Panc1 (cell line): Measurements from ENCODE around the gene SSTR1. TPM values are rescaled to one million over a fixed set of nuclear protein-coding genes. Genes with fewer than 3 reads are reported as not detected.

Source experiments
- ATAC-seq: fragments of 200-7000 bp; cut with Tn5 transposase; 2 replicates; pipeline ENCODE4 v1.9.1; 2020; ENCODE audit warnings: mild to moderate bottlenecking, moderate library complexity
- BruUV-seq: library from RNA; stranded (reverse); fragments of 400-500 nt; replicated peaks from 2 replicates; lab custom pipeline; 2021; lab: Mats Ljungman, UMichigan
- CTCF ChIA-PET: fragments of 300-600 bp; sonication (Branson Sonifier 250); formaldehyde crosslinking; loops from one replicate; lab custom pipeline; 2022; ENCODE audit warnings: antibody characterized with exemption; lab: Charles Lee
- POLR2A ChIA-PET: fragments of 300-600 bp; sonication (Branson Sonifier 250); formaldehyde crosslinking; loops from one replicate; lab custom pipeline; 2022; ENCODE audit warnings: antibody characterized with exemption; lab: Charles Lee
- DNase-seq: peaks from one replicate; pipeline ENCODE4 v3.0.0-alpha.2; 2010; ENCODE audit warnings: low read depth, low spot score
- H3K27ac ChIP-seq: 2 replicates; pipeline ENCODE4 v1.5.1; 2011; ENCODE audit warnings: mild to moderate bottlenecking, low read length, inconsistent platforms
- H3K27me3 ChIP-seq: fragments of 200-500 bp; sonication (Bioruptor generic); 2 replicates; pipeline ENCODE4 v1.6.0; 2014; ENCODE audit warnings: low read length, inconsistent platforms; ENCODE audit not compliant: control insufficient read depth, insufficient read depth
- H3K36me3 ChIP-seq: fragments of 200-500 bp; sonication (Bioruptor generic); 2 replicates; pipeline ENCODE4 v1.5.1; 2014; ENCODE audit warnings: inconsistent platforms, mild to moderate bottlenecking, low read length, moderate library complexity; ENCODE audit not compliant: control insufficient read depth, insufficient read depth
- H3K4me1 ChIP-seq: 2 replicates; pipeline ENCODE4 v1.5.1; 2011; ENCODE audit warnings: inconsistent platforms, mild to moderate bottlenecking, low read length, moderate library complexity; ENCODE audit not compliant: control insufficient read depth, insufficient read depth
- H3K4me3 ChIP-seq, 2 experiments: 2 replicates each; pipeline ENCODE4 v1.5.1; 2011 to 2012; ENCODE audit warnings: low read depth in 2 of 2, low read length in 2 of 2, mild to moderate bottlenecking in 2 of 2, inconsistent platforms in 1 of 2, moderate library complexity in 1 of 2
- H3K9me3 ChIP-seq: fragments of 200-500 bp; sonication (Bioruptor generic); 2 replicates; pipeline ENCODE4 v1.5.1; 2014; ENCODE audit warnings: low read depth, mild to moderate bottlenecking, inconsistent platforms, low read length, moderate library complexity; ENCODE audit not compliant: control insufficient read depth, insufficient read depth
- CTCF ChIP-seq: fragments of 450-650 bp; IDR thresholded peaks from 2 replicates; pipeline ENCODE4 v1.5.1; 2017; ENCODE audit warnings: mild to moderate bottlenecking
- POLR2AphosphoS5 ChIP-seq: IDR thresholded peaks from 2 replicates; pipeline ENCODE4 v1.6.1; 2012; ENCODE audit warnings: mild to moderate bottlenecking, low read depth, low read length, moderate library complexity
- SIN3A ChIP-seq: IDR thresholded peaks from 2 replicates; pipeline ENCODE4 v1.6.1; 2012; ENCODE audit warnings: low read depth, mild to moderate bottlenecking, low read length, moderate library complexity, borderline replicate concordance; ENCODE audit not compliant: insufficient read depth
- TCF7L2 ChIP-seq: IDR thresholded peaks from 2 replicates; pipeline ENCODE4 v1.6.1; 2011; ENCODE audit warnings: mild to moderate bottlenecking, low read depth, low read length, inconsistent platforms
- in situ Hi-C: cut with HindIII; loops from 2 replicates; pipeline ENCODE4 v1.10.0; 2016; ENCODE audit warnings: low sequenced_read_pairs, low pct_unique_long_range_greater_than_20kb
- intact Hi-C: fragments of 100-400 bp; cut with micrococcal nuclease; formaldehyde crosslinking; loops from one replicate; pipeline ENCODE4 v1.10.0; 2022; ENCODE audit not compliant: unreplicated experiment
- total RNA-seq: library from RNA; stranded (reverse); gene quantifications from one replicate; pipeline ENCODE4 v1.2.1, GENCODE V29; 2021; ENCODE audit not compliant: unreplicated experiment
- TF ChIP-seq, protein P1 (sequence below), 2 experiments: IDR thresholded peaks; 2 replicates each; pipeline ENCODE4 v1.6.1; 2011 to 2012; ENCODE audit warnings: low read depth in 2 of 2, control low read depth in 1 of 2, low read length in 1 of 2, mild to moderate bottlenecking in 1 of 2, moderate library complexity in 1 of 2; ENCODE audit not compliant: insufficient read depth in 1 of 2

The SSTR1 gene
- total RNA-seq, 1 experiment from 2014 or later, result not detected

DNA sequence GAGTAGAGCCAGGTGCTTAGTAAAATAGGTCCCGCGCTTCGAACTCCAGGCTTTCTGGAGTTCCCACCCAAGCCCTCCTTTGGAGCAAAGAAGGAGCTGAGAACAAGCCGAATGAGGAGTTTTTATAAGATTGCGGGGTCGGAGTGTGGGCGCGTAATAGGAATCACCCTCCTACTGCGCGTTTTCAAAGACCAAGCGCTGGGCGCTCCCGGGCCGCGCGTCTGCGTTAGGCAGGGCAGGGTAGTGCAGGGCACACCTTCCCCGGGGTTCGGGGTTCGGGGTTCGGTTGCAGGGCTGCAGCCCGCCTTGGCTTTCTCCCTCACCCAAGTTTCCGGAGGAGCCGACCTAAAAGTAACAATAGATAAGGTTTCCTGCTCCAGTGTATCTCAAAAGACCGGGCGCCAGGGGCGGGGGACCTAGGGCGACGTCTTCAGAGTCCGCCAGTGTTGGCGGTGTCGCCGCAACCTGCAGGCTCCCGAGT is 3.6 kb downstream of the SSTR1 start:
- intact Hi-C loops (no loop called here), in situ Hi-C loops (no loop called here)
- BruUV-seq, result no TSS peak
- H3K27me3 ChIP-seq, result peaks cover 17% of the 10 kb centered on the region
- no peak overlapping the region for H3K27ac ChIP-seq
- ChIA-PET POLR2A (interaction anchor here (0.6 kb wide), 1 partner anchor 1890 kb away, joined by 6 read pairs; no protein-coding TSS in a partner anchor), CTCF (interaction anchor here (0.7 kb wide), 1 partner anchor 123 kb away, joined by 12 read pairs; no protein-coding TSS in a partner anchor)
- ATAC-seq, result 0 out of 2 replicates have a peak, but pooled peaks have one; percentile 54
- TF ChIP-seq SIN3A (no peak), CTCF (no peak), POLR2AphosphoS5 (no peak), TCF7L2 (no peak)
- TF ChIP-seq, protein P1, sequence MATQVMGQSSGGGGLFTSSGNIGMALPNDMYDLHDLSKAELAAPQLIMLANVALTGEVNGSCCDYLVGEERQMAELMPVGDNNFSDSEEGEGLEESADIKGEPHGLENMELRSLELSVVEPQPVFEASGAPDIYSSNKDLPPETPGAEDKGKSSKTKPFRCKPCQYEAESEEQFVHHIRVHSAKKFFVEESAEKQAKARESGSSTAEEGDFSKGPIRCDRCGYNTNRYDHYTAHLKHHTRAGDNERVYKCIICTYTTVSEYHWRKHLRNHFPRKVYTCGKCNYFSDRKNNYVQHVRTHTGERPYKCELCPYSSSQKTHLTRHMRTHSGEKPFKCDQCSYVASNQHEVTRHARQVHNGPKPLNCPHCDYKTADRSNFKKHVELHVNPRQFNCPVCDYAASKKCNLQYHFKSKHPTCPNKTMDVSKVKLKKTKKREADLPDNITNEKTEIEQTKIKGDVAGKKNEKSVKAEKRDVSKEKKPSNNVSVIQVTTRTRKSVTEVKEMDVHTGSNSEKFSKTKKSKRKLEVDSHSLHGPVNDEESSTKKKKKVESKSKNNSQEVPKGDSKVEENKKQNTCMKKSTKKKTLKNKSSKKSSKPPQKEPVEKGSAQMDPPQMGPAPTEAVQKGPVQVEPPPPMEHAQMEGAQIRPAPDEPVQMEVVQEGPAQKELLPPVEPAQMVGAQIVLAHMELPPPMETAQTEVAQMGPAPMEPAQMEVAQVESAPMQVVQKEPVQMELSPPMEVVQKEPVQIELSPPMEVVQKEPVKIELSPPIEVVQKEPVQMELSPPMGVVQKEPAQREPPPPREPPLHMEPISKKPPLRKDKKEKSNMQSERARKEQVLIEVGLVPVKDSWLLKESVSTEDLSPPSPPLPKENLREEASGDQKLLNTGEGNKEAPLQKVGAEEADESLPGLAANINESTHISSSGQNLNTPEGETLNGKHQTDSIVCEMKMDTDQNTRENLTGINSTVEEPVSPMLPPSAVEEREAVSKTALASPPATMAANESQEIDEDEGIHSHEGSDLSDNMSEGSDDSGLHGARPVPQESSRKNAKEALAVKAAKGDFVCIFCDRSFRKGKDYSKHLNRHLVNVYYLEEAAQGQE (IDR thresholded peaks at IDR 0.05; ENCODE audit: insufficient read depth in 1 of 2, low read depth in 2 of 2, low read length in 1 of 2), result no peak; a peak in 1 of 4 replicates
- DNase-seq, result no peak
- no peaks in the 10 kb centered on the region for H3K9me3 ChIP-seq
- no peak overlapping the region for H3K4me3 ChIP-seq
- no peaks in the 10 kb centered on the region; the same call in 1 of the 2 replicates for H3K36me3 ChIP-seq
- no peaks in the 10 kb centered on the region for H3K4me1 ChIP-seq

GRCh38 chr14:38212111-38212510 is 4.4 kb downstream of the SSTR1 start:
- in situ Hi-C loops (no loop called here), intact Hi-C loops (no loop called here)
- CTCF ChIA-PET, result no interaction called here
- Histone ChIP-seq H3K27me3 (peaks cover 17% of the 10 kb centered on the region), H3K9me3 (no peaks in the 10 kb centered on the region), H3K4me3 (no peak overlapping the region), H3K27ac (no peak overlapping the region), H3K36me3 (no peaks in the 10 kb centered on the region; the same call in 1 of the 2 replicates), H3K4me1 (no peaks in the 10 kb centered on the region)
- ATAC-seq (no peak), DNase-seq (no peak)
- no TSS peak for BruUV-seq
- TF ChIP-seq TCF7L2 (no peak), POLR2AphosphoS5 (no peak), SIN3A (no peak), CTCF (no peak)
- TF ChIP-seq, protein P1 (IDR thresholded peaks at IDR 0.05; ENCODE audit: insufficient read depth in 1 of 2, low read depth in 2 of 2, low read length in 1 of 2), result no peak
- POLR2A ChIA-PET, result no interaction called here
